GM12878 (cell line): ENCODE data around the gene BAZ2B. TPM values are rescaled to one million over a fixed set of nuclear protein-coding genes. Genes with fewer than 3 reads are reported as not detected.

Experiments used
- BRCA1 ChIP-seq: IDR thresholded peaks from 2 replicates; pipeline ENCODE4 v1.6.1; 2011; ENCODE audit warnings: low read depth, low read length, improper control_type of control experiment
- CBX3 ChIP-seq: fragments of 200-600 bp; sonication (generic); IDR thresholded peaks from 2 replicates; pipeline ENCODE4 v1.6.1; 2016; ENCODE audit warnings: low read depth, borderline replicate concordance
- CHD4 ChIP-seq: fragments of 200-600 bp; sonication (generic); IDR thresholded peaks from 2 replicates; pipeline ENCODE4 v1.6.1; 2016; ENCODE audit warnings: mild to moderate bottlenecking
- ETV6 ChIP-seq, 2 experiments: fragments of 450-650 bp in 1 of 2; IDR thresholded peaks in 1 of 2; conservative IDR thresholded peaks in 1 of 2; 2 replicates each; pipeline ENCODE4 v1.6.1; 2014; ENCODE audit warnings: antibody characterized with exemption in 1 of 2, borderline replicate concordance in 1 of 2, low read depth in 1 of 2, mild to moderate bottlenecking in 1 of 2, moderate library complexity in 1 of 2
- GABPA ChIP-seq: IDR thresholded peaks from 2 replicates; pipeline ENCODE4 v1.6.1; 2014; ENCODE audit warnings: antibody characterized with exemption, low read depth, mild to moderate bottlenecking, inconsistent platforms
- HCFC1 ChIP-seq: fragments of 150-350 bp; IDR thresholded peaks from 2 replicates; pipeline ENCODE4 v1.6.1; 2014; ENCODE audit warnings: low read length
- HDAC6 ChIP-seq: fragments of 200-600 bp; sonication (generic); IDR thresholded peaks from one replicate; pipeline ENCODE4 v1.8.0; 2017; ENCODE audit warnings: antibody characterized with exemption; ENCODE audit not compliant: unreplicated experiment
- HDGF ChIP-seq: fragments of 450-650 bp; IDR thresholded peaks from 2 replicates; pipeline ENCODE4 v1.6.1; 2016; ENCODE audit warnings: antibody characterized with exemption
- KLF5 ChIP-seq: fragments of 450-650 bp; IDR thresholded peaks from 2 replicates; pipeline ENCODE4 v1.6.1; 2014; ENCODE audit warnings: mild to moderate bottlenecking; ENCODE audit not compliant: partially characterized antibody
- MYB ChIP-seq: fragments of 150-350 bp; IDR thresholded peaks from 2 replicates; pipeline ENCODE4 v1.6.1; 2014; ENCODE audit warnings: mild to moderate bottlenecking, low read depth, low read length, borderline replicate concordance
- MYC ChIP-seq: IDR thresholded peaks from 2 replicates; pipeline ENCODE4 v1.6.1; 2011; ENCODE audit warnings: mild to moderate bottlenecking, low read length, moderate library complexity, inconsistent platforms; ENCODE audit not compliant: insufficient read depth, insufficient replicate concordance, insufficient read length, severe bottlenecking
- NFIC ChIP-seq: IDR thresholded peaks from 2 replicates; pipeline ENCODE4 v1.6.1; 2012; ENCODE audit warnings: low read depth, mild to moderate bottlenecking, inconsistent platforms, low read length, moderate library complexity
- NRF1 ChIP-seq: conservative IDR thresholded peaks from 2 replicates; pipeline ENCODE4 v1.6.1; 2011; ENCODE audit warnings: mild to moderate bottlenecking, low read depth, low read length, improper control_type of control experiment
- SPI1 ChIP-seq: IDR thresholded peaks from 2 replicates; pipeline ENCODE4 v1.6.1; 2011; ENCODE audit warnings: low read depth, mild to moderate bottlenecking, low read length, moderate library complexity, borderline replicate concordance; ENCODE audit not compliant: insufficient read depth
- STAT1 ChIP-seq: fragments of 450-650 bp; conservative IDR thresholded peaks from 2 replicates; pipeline ENCODE4 v1.6.1; 2014; ENCODE audit warnings: antibody characterized with exemption, mild to moderate bottlenecking
- TBL1XR1 ChIP-seq: IDR thresholded peaks from 2 replicates; pipeline ENCODE4 v1.6.1; 2012; ENCODE audit warnings: low read depth, low read length, improper control_type of control experiment
- ZZZ3 ChIP-seq: IDR thresholded peaks from 2 replicates; pipeline ENCODE4 v1.6.1; 2011; ENCODE audit warnings: low read depth; ENCODE audit not compliant: control insufficient read depth, insufficient read length
- polyA plus RNA-seq, 11 experiments: library from polyadenylated mRNA; depleted of rRNA in 4 of 11; unstranded in 6 of 11; stranded (reverse) in 5 of 11; fragments of >200 nt; fragmentation: Nextera tagmentation in 4 of 11; fragmentation: Illumina TruSeq in 1 of 11; extraction: Ambion mirVana in 4 of 11; extraction: Trizol in 1 of 11; gene quantifications; 1 replicate in 1 of 11; 2 replicates in 10 of 11; pipeline versions ENCODE4 v1.2.1 to v1.2.3, GENCODE V29; 2011 to 2016; ENCODE audit warnings: inconsistent platforms in 2 of 11, missing spikeins in 2 of 11, low read depth in 1 of 11
- total RNA-seq, 4 experiments: library from RNA; depleted of rRNA in 3 of 4; stranded (reverse); fragments of >200 nt in 3 of 4; fragmentation: Illumina TruSeq in 1 of 4; extraction: Trizol in 1 of 4; gene quantifications; 2 replicates each; pipeline versions ENCODE4 v1.2.1 to v1.2.3, GENCODE V29; 2013 to 2021
- TF ChIP-seq, protein P1 (sequence below): fragments of 450-650 bp; IDR thresholded peaks from 2 replicates; pipeline ENCODE4 v1.6.1; 2016; ENCODE audit warnings: mild to moderate bottlenecking, moderate library complexity, borderline replicate concordance
- TF ChIP-seq, protein P2 (sequence below): IDR thresholded peaks from 2 replicates; pipeline ENCODE4 v1.6.1; 2012; ENCODE audit warnings: low read length, inconsistent platforms
- TF ChIP-seq, protein P3 (sequence below): IDR thresholded peaks from 2 replicates; pipeline ENCODE4 v1.6.1; 2012; ENCODE audit warnings: low read depth, low read length, improper control_type of control experiment
- TF ChIP-seq, protein P4 (sequence below): IDR thresholded peaks from 2 replicates; pipeline ENCODE4 v1.6.1; 2012; ENCODE audit warnings: mild to moderate bottlenecking, low read depth, low read length

BAZ2B gene
- total and polyA plus RNA-seq, 10 of the 15 experiments (the other 5 are each of a cell fraction or from before 2014, with no cell fraction given): 8.8 to 49.7 (median 24.7) TPM

DNA sequence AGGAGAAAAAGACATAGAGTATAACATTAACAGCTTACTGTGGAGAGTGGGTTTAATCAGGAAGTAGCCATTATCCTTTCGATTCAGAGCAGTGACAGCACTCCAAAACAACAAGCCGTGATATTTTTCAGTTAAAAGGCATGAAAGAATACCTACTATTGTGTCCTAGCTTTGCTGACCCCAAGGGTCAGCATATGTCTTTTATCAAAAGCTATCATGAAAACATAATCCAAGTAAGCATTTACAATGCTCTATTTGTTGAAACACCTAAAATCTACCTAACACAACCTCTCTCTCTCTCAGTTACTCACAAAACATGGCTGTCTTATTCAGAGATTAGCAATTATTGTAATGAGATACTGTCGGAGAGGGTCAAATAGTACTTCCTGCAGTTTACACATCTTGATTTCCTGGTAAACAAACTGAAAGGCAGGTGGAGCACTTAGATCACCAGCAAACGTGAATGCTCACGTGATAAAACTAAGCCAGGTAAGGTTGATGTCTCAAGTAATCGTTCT is 100.0 kb downstream of the BAZ2B start (continued):
- no peak for TF ChIP-seq HDAC6
- TF ChIP-seq, protein P1, sequence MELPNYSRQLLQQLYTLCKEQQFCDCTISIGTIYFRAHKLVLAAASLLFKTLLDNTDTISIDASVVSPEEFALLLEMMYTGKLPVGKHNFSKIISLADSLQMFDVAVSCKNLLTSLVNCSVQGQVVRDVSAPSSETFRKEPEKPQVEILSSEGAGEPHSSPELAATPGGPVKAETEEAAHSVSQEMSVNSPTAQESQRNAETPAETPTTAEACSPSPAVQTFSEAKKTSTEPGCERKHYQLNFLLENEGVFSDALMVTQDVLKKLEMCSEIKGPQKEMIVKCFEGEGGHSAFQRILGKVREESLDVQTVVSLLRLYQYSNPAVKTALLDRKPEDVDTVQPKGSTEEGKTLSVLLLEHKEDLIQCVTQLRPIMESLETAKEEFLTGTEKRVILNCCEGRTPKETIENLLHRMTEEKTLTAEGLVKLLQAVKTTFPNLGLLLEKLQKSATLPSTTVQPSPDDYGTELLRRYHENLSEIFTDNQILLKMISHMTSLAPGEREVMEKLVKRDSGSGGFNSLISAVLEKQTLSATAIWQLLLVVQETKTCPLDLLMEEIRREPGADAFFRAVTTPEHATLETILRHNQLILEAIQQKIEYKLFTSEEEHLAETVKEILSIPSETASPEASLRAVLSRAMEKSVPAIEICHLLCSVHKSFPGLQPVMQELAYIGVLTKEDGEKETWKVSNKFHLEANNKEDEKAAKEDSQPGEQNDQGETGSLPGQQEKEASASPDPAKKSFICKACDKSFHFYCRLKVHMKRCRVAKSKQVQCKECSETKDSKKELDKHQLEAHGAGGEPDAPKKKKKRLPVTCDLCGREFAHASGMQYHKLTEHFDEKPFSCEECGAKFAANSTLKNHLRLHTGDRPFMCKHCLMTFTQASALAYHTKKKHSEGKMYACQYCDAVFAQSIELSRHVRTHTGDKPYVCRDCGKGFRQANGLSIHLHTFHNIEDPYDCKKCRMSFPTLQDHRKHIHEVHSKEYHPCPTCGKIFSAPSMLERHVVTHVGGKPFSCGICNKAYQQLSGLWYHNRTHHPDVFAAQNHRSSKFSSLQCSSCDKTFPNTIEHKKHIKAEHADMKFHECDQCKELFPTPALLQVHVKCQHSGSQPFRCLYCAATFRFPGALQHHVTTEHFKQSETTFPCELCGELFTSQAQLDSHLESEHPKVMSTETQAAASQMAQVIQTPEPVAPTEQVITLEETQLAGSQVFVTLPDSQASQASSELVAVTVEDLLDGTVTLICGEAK: peak; percentile 50; the same call in 1 of the 2 replicates
- TF ChIP-seq TBL1XR1: no peak
- no peak for TF ChIP-seq BRCA1
- no peak for TF ChIP-seq SPI1
- TF ChIP-seq HDGF: no peak
- TF ChIP-seq GABPA: peak; percentile 83
- TF ChIP-seq NFIC: no peak; the same call in 1 of the 2 replicates
- no peak for TF ChIP-seq MYC
- no peak for TF ChIP-seq ZZZ3
- no peak for TF ChIP-seq STAT1
- TF ChIP-seq, protein P2, sequence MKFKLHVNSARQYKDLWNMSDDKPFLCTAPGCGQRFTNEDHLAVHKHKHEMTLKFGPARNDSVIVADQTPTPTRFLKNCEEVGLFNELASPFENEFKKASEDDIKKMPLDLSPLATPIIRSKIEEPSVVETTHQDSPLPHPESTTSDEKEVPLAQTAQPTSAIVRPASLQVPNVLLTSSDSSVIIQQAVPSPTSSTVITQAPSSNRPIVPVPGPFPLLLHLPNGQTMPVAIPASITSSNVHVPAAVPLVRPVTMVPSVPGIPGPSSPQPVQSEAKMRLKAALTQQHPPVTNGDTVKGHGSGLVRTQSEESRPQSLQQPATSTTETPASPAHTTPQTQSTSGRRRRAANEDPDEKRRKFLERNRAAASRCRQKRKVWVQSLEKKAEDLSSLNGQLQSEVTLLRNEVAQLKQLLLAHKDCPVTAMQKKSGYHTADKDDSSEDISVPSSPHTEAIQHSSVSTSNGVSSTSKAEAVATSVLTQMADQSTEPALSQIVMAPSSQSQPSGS: 0 out of 2 replicates have a peak, but pooled peaks have one; percentile 27
- TF ChIP-seq ETV6 (conservative IDR thresholded peaks at IDR 0.05 in 1 of 2, IDR thresholded peaks at IDR 0.05 in 1 of 2; ENCODE audit: borderline replicate concordance in 1 of 2, low read depth in 1 of 2): no peak
- TF ChIP-seq NRF1: no peak
- TF ChIP-seq MYB: no peak
- TF ChIP-seq CBX3: no peak
- no peak for TF ChIP-seq HCFC1
- TF ChIP-seq CHD4: no peak
- TF ChIP-seq, protein P3, sequence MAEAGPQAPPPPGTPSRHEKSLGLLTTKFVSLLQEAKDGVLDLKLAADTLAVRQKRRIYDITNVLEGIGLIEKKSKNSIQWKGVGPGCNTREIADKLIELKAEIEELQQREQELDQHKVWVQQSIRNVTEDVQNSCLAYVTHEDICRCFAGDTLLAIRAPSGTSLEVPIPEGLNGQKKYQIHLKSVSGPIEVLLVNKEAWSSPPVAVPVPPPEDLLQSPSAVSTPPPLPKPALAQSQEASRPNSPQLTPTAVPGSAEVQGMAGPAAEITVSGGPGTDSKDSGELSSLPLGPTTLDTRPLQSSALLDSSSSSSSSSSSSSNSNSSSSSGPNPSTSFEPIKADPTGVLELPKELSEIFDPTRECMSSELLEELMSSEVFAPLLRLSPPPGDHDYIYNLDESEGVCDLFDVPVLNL: no peak
- TF ChIP-seq, protein P4, sequence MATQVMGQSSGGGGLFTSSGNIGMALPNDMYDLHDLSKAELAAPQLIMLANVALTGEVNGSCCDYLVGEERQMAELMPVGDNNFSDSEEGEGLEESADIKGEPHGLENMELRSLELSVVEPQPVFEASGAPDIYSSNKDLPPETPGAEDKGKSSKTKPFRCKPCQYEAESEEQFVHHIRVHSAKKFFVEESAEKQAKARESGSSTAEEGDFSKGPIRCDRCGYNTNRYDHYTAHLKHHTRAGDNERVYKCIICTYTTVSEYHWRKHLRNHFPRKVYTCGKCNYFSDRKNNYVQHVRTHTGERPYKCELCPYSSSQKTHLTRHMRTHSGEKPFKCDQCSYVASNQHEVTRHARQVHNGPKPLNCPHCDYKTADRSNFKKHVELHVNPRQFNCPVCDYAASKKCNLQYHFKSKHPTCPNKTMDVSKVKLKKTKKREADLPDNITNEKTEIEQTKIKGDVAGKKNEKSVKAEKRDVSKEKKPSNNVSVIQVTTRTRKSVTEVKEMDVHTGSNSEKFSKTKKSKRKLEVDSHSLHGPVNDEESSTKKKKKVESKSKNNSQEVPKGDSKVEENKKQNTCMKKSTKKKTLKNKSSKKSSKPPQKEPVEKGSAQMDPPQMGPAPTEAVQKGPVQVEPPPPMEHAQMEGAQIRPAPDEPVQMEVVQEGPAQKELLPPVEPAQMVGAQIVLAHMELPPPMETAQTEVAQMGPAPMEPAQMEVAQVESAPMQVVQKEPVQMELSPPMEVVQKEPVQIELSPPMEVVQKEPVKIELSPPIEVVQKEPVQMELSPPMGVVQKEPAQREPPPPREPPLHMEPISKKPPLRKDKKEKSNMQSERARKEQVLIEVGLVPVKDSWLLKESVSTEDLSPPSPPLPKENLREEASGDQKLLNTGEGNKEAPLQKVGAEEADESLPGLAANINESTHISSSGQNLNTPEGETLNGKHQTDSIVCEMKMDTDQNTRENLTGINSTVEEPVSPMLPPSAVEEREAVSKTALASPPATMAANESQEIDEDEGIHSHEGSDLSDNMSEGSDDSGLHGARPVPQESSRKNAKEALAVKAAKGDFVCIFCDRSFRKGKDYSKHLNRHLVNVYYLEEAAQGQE: no peak
- TF ChIP-seq KLF5: no peak
